HG02610 (cell line): ENCODE results near the gene GMCL2.

ENCODE experiments used
- ATAC-seq: cut with Tn5 transposase; IDR thresholded peaks from one replicate; pipeline ENCODE4 v1.9.1; 2021; ENCODE audit warnings: mild to moderate bottlenecking, moderate library complexity; ENCODE audit not compliant: unreplicated experiment

Gene GMCL2

GRCh38 chr5:178186427-178186826 lies 744 bp downstream of the GMCL2 start:
- ATAC-seq, result no peak

GRCh38 chr5:178182158-178182876 lies 4.9 kb downstream of the GMCL2 start:
- no peak for ATAC-seq

GRCh38 chr5:178180141-178180863 lies 6.9 kb downstream of the GMCL2 start:
- no peak for ATAC-seq

GRCh38 chr5:178177569-178177968 lies 9.6 kb downstream of the GMCL2 start:
- no peak for ATAC-seq

- ATAC-seq, result no peak
Measured at GRCh38 chr5:178176791-178177190, 10.4 kb downstream of the GMCL2 start.

- ATAC-seq, result no peak
Measured at GRCh38 chr5:178174456-178174855, 12.7 kb downstream of the GMCL2 start.

GRCh38 chr5:178170455-178170854 lies 16.7 kb downstream of the GMCL2 start:
- ATAC-seq, result no peak

GRCh38 chr5:178165581-178165980 lies 21.6 kb downstream of the GMCL2 start:
- ATAC-seq, result no peak

GRCh38 chr5:178163772-178164735 lies 23.1 kb downstream of the GMCL2 start:
- ATAC-seq, result peak; percentile 61

- no peak for ATAC-seq
Measured at GRCh38 chr5:178162481-178162880, 24.7 kb downstream of the GMCL2 start.

GRCh38 chr5:178160176-178160575 lies 27.0 kb downstream of the GMCL2 start:
- no peak for ATAC-seq

- ATAC-seq, result no peak
Measured at GRCh38 chr5:178155065-178155464, 32.1 kb downstream of the GMCL2 start.

- peak; percentile 98 for ATAC-seq
Measured at GRCh38 chr5:178153530-178154340, 33.4 kb downstream of the GMCL2 start, which contains the start of gene NHP2. Gene NHP2, minus strand, starts transcription at chr5:178153885. Its CDS starts 68 bp downstream, at chr5:178153817.

GRCh38 chr5:178152491-178153444 lies 34.4 kb downstream of the GMCL2 start:
- ATAC-seq, result no peak

GRCh38 chr5:178150977-178151734 lies 36.0 kb downstream of the GMCL2 start:
- ATAC-seq, result no peak

GRCh38 chr5:178149199-178149932 lies 37.8 kb downstream of the GMCL2 start:
- no peak for ATAC-seq

GRCh38 chr5:178147406-178147805 lies 39.8 kb downstream of the GMCL2 start:
- ATAC-seq, result no peak
